GM18868 (cell line): Measurements from ENCODE around the gene SNAPC2.
"Not testable (repeated sequence)": the region's sequence is repeated elsewhere in the genome, so short reads cannot be mapped to it uniquely, and the experiment has no call there.

ENCODE experiments used
- ATAC-seq: cut with Tn5 transposase; IDR thresholded peaks from one replicate; pipeline ENCODE4 v1.9.1; 2021; ENCODE audit warnings: mild to moderate bottlenecking, moderate library complexity; ENCODE audit not compliant: unreplicated experiment

SNAPC2 gene

GRCh38 chr19:7931221-7932061, 11.3 kb downstream of the SNAPC2 start:
- ATAC-seq, result no peak

- ATAC-seq, result no peak
Observed at GRCh38 chr19:7932276-7932929, 12.3 kb downstream of the SNAPC2 start.

GRCh38 chr19:7932930-7933300, 12.8 kb downstream of the SNAPC2 start:
- ATAC-seq, result no peak

GRCh38 chr19:7933411-7933810, 13.3 kb downstream of the SNAPC2 start:
- no peak for ATAC-seq

GRCh38 chr19:7933828-7934725, 13.9 kb downstream of the SNAPC2 start:
- no peak for ATAC-seq

GRCh38 chr19:7934766-7935165, 14.6 kb downstream of the SNAPC2 start:
- ATAC-seq, result no peak

GRCh38 chr19:7940841-7941240, 20.7 kb downstream of the SNAPC2 start:
- no peak for ATAC-seq

GRCh38 chr19:7941895-7942596, 21.9 kb downstream of the SNAPC2 start:
- no peak for ATAC-seq

GRCh38 chr19:7942981-7943443, 22.9 kb downstream of the SNAPC2 start:
- ATAC-seq, result peak; percentile 7

- peak; percentile 95 for ATAC-seq
Observed at GRCh38 chr19:7943444-7944176, 23.5 kb downstream of the SNAPC2 start, which contains the start of gene TIMM44. Gene TIMM44 (minus strand): TSS chr19:7943666. CDS start chr19:7943651, 15 bp downstream.

- ATAC-seq, result peak; percentile 36
Observed at GRCh38 chr19:7944177-7944761, 24.1 kb downstream of the SNAPC2 start.

GRCh38 chr19:7947939-7948338, 27.8 kb downstream of the SNAPC2 start:
- ATAC-seq, result no peak

- no peak for ATAC-seq
Observed at GRCh38 chr19:7953060-7953459, 32.9 kb downstream of the SNAPC2 start.

GRCh38 chr19:7953576-7953975, 33.4 kb downstream of the SNAPC2 start:
- no peak for ATAC-seq

- ATAC-seq, result no peak
Observed at GRCh38 chr19:7955696-7956095, 35.6 kb downstream of the SNAPC2 start.

GRCh38 chr19:7959211-7959610, 39.1 kb downstream of the SNAPC2 start:
- ATAC-seq, result no peak

GRCh38 chr19:7961082-7961481, 40.9 kb downstream of the SNAPC2 start:
- not testable (repeated sequence) for ATAC-seq

GRCh38 chr19:7961920-7962626, 41.9 kb downstream of the SNAPC2 start:
- ATAC-seq, result no peak
